Uterus (tissue), 4 donors: ENCODE results near the gene SPAG7. TPM values are rescaled to one million over a fixed set of nuclear protein-coding genes. Genes with fewer than 3 reads are reported as not detected.
"Not testable (repeated sequence)": the region's sequence is repeated elsewhere in the genome, so short reads cannot be mapped to it uniquely, and the experiment has no call there.

Experiments
- DNase-seq, 2 donors: peaks; one replicate each; pipeline ENCODE4 v3.0.0-alpha.2; 2019 to 2020
- H3K27ac ChIP-seq, 2 donors: fragments of 200-600 bp; sonication (generic); 1 replicate in 1 of 2; 2 replicates in 1 of 2; pipeline ENCODE4 v1.5.1; 2016 to 2018
- H3K27me3 ChIP-seq, 2 donors: fragments of 200-600 bp; sonication (generic); one replicate each; pipeline ENCODE4 v1.5.1; 2018 to 2019; ENCODE audit warnings: control low read depth in 1 of 2
- H3K36me3 ChIP-seq, 2 donors: fragments of 200-600 bp; sonication (generic); one replicate each; pipeline ENCODE4 v1.5.1; 2019; ENCODE audit warnings: control low read depth in 1 of 2
- H3K4me1 ChIP-seq, 2 donors: fragments of 200-600 bp; sonication (generic); one replicate each; pipeline ENCODE4 v1.5.1; 2018 to 2019; ENCODE audit warnings: control low read depth in 1 of 2
- H3K4me3 ChIP-seq, 2 donors: fragments of 200-600 bp; sonication (generic); 1 replicate in 1 of 2; 2 replicates in 1 of 2; pipeline ENCODE4 v1.5.1; 2018 to 2019; ENCODE audit warnings: mild to moderate bottlenecking in 1 of 2
- H3K9me3 ChIP-seq, 2 donors: fragments of 200-600 bp; sonication (generic); one replicate each; pipeline ENCODE4 v1.5.1; 2019; ENCODE audit warnings: control low read depth in 1 of 2
- POLR2A ChIP-seq, 2 donors: fragments of 450-650 bp; IDR thresholded peaks; one replicate each; pipeline ENCODE4 v1.6.1; 2016; ENCODE audit warnings: antibody characterized with exemption in 2 of 2, mild to moderate bottlenecking in 1 of 2, moderate library complexity in 1 of 2
- intact Hi-C: fragments of 100-400 bp; cut with DNase I; formaldehyde crosslinking; loops from one replicate; pipeline ENCODE4 v1.15.1; 2023; ENCODE audit warnings: low total_unique reads
- microRNA-seq: library from miRNA; unstranded; fragments of <30 nt; microRNA quantifications from one replicate; pipeline ENCODE4, GENCODE V29; 2016; ENCODE audit warnings: borderline microRNAs expressed, borderline replicate concordance
- small RNA-seq: library from RNA; depleted of rRNA; stranded (forward); fragments of <200 nt; gene quantifications from one replicate; pipeline ENCODE3, GENCODE V24; 2016
- total RNA-seq, 4 donors: library from RNA; depleted of rRNA in 3 of 4; stranded (reverse); fragments of >200 nt in 3 of 4; gene quantifications; one replicate each; pipeline versions ENCODE4 v1.1.0 to v1.2.4, GENCODE V29; 2014 to 2023
- TF ChIP-seq, protein P1 (sequence below), 4 experiments: fragments of 200-600 bp in 2 of 4; fragments of 450-650 bp in 2 of 4; sonication (generic) in 2 of 4; IDR thresholded peaks; one replicate each; pipeline ENCODE4 v1.5.1; 2016 to 2019; ENCODE audit warnings: antibody characterized with exemption in 4 of 4, mild to moderate bottlenecking in 2 of 4, moderate library complexity in 1 of 4
- donor health status: DM: yes; HTN: yes; CAD: no.

SPAG7 gene
- total RNA-seq, 4 donors from 2014 or later = 18.4 to 58.3 (median 34.0) TPM

DNA sequence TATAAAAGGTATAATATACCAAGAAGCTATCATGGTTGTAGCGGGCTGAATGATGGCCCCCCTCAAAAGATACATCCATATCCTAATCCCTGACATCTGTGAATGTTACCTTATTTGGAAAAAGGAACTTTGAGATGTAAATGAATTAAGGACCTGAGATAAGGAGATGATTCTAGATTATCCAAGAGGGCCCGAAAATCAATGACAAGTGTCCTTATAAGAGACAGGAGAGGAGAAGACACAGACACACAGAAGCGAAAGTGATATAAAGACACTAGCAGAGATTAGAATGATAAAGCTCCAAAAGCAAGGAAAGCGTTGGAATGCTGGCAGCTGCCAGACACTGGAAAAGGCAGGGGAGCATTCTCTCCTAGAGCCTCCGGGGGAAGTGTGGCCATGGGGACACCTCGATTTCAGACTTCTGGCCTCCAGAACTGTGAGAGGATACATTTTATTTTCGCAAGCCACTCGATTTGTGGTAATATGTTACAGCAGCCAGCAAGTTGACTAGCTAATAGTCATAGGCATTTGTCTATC, 48.0 kb downstream of the SPAG7 start:
- no peaks in the 10 kb centered on the region for H3K4me1 ChIP-seq
- H3K36me3 ChIP-seq = no peaks in the 10 kb centered on the region
- no peaks in the 10 kb centered on the region for H3K27me3 ChIP-seq
- no peak for DNase-seq
- no peak overlapping the region for H3K27ac ChIP-seq
- TF ChIP-seq, protein P1, sequence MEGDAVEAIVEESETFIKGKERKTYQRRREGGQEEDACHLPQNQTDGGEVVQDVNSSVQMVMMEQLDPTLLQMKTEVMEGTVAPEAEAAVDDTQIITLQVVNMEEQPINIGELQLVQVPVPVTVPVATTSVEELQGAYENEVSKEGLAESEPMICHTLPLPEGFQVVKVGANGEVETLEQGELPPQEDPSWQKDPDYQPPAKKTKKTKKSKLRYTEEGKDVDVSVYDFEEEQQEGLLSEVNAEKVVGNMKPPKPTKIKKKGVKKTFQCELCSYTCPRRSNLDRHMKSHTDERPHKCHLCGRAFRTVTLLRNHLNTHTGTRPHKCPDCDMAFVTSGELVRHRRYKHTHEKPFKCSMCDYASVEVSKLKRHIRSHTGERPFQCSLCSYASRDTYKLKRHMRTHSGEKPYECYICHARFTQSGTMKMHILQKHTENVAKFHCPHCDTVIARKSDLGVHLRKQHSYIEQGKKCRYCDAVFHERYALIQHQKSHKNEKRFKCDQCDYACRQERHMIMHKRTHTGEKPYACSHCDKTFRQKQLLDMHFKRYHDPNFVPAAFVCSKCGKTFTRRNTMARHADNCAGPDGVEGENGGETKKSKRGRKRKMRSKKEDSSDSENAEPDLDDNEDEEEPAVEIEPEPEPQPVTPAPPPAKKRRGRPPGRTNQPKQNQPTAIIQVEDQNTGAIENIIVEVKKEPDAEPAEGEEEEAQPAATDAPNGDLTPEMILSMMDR (IDR thresholded peaks at IDR 0.05) = no peak
- TF ChIP-seq POLR2A (IDR thresholded peaks at IDR 0.05) = no peak
- no peaks in the 10 kb centered on the region for H3K9me3 ChIP-seq
- no peak overlapping the region for H3K4me3 ChIP-seq
- intact Hi-C loops = loop anchor here (10.0 kb wide), 1 partner anchor 145 kb away; no protein-coding TSS in a partner anchor

DNA sequence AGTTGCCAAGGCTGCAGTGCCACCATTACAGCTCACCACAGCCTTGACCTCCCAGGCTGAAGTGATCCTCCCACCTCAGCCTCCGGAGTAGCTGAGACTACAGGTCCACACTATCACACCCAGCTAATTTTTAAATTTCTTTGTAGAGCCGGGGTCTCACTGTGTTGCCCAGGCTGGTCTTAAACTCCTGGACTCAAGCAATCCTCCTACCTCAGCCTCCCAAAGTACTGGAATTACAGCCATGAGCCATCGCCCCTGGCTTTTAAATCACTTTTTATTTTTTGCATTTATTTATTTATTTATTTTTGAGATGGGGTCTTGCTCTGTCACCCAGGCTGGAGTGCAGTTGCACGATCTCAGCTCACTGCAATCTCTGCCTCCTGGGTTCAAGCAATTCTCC, 53.1 kb downstream of the SPAG7 start:
- DNase-seq, H3K4me3 ChIP-seq, H3K36me3 ChIP-seq, H3K27me3 ChIP-seq, H3K4me1 ChIP-seq, H3K27ac ChIP-seq, H3K9me3 ChIP-seq: not testable (repeated sequence)
- intact Hi-C loops = loop anchor here (10.0 kb wide), 1 partner anchor 150 kb away; no protein-coding TSS in a partner anchor

DNA sequence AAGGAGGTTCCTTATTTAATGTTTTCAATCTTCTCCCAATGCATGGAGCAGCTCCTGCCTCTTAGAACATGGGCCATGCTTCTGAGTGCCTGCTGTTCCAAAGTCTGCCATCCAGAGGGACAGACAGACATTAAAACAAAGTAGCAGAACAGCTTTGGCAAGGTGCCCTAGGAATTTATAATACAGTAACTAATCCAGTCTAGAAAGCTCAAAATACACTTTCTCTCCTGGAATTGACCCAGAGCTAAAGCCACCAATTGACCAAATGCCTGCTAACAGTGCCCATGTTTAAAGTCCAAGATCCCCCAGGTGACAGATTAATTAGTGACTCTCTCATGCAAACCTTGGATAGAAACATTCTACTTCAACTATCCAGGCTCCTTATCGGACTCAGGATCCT, 53.6 kb downstream of the SPAG7 start:
- intact Hi-C loops = loop anchor here (10.0 kb wide), 1 partner anchor 151 kb away; no protein-coding TSS in a partner anchor
- H3K4me1 ChIP-seq = no peaks in the 10 kb centered on the region
- TF ChIP-seq, protein P1 (IDR thresholded peaks at IDR 0.05) = no peak
- no peak for TF ChIP-seq POLR2A (IDR thresholded peaks at IDR 0.05)
- no peak for DNase-seq
- H3K27me3 ChIP-seq = no peaks in the 10 kb centered on the region
- no peak overlapping the region for H3K4me3 ChIP-seq
- H3K9me3 ChIP-seq = no peaks in the 10 kb centered on the region
- no peak overlapping the region for H3K27ac ChIP-seq
- H3K36me3 ChIP-seq = no peaks in the 10 kb centered on the region

Small RNA genes within 50 kb of the gene (microRNA-seq; reads per million reads assigned to microRNA genes)
- gene MIR6864 (not detected), gene MIR6865 (not detected)

Small RNA genes within 50 kb of the gene (small RNA-seq; reads per million reads assigned to genes)
- gene MIR6864 (not detected), gene MIR6865 (not detected)

Other genes with a start within 250 kb of the SPAG7 start
- 100 to 1,000 TPM in 1 of 4 donors, 10 to 100 TPM in 2, 1 to 10 TPM in 1; 2.9 to 209 (median 14.0) TPM for gene MED11, start 236.4 kb downstream of the SPAG7 start, total RNA-seq
- gene ZMYND15, start 228.0 kb downstream of the SPAG7 start, total RNA-seq = under 1 TPM in 2 of 4 donors, not detected in 2; 0.58 to 0.69 TPM
- 1 to 10 TPM; 1.0 to 9.1 (median 7.1) TPM for gene CXCL16, start 227.9 kb downstream of the SPAG7 start, total RNA-seq
- gene TM4SF5, start 195.9 kb downstream of the SPAG7 start, total RNA-seq = not detected
- gene VMO1, start 181.5 kb downstream of the SPAG7 start, total RNA-seq = 1 to 10 TPM in 2 of 4 donors, not detected in 2; 1.3 to 2.2 TPM
- gene GLTPD2, start 178.9 kb downstream of the SPAG7 start, total RNA-seq = not detected
- 10 to 100 TPM; 64.9 to 99.7 (median 87.3) TPM for gene PSMB6, start 171.7 kb downstream of the SPAG7 start, total RNA-seq
- 10 to 100 TPM in 3 of 4 donors, 1 to 10 TPM in 1; 10.0 to 54.3 (median 25.1) TPM for gene PLD2, start 160.7 kb downstream of the SPAG7 start, total RNA-seq
- gene MINK1, start 134.5 kb downstream of the SPAG7 start, total RNA-seq = 10 to 100 TPM; 17.9 to 99.2 (median 27.9) TPM
- 1 to 10 TPM in 3 of 4 donors, not detected in 1; 2.9 to 6.6 (median 3.5) TPM for gene C17orf107, start 68.3 kb downstream of the SPAG7 start, total RNA-seq
- gene CHRNE, start 64.7 kb downstream of the SPAG7 start, total RNA-seq = under 1 TPM in 2 of 4 donors, not detected in 2; 0.79 to 0.83 TPM
- gene GP1BA, start 35.5 kb downstream of the SPAG7 start, total RNA-seq = not detected
- 10 to 100 TPM in 3 of 4 donors, 1 to 10 TPM in 1; 9.5 to 58.2 (median 42.9) TPM for gene SLC25A11, start 27.8 kb downstream of the SPAG7 start, total RNA-seq
- 100 to 1,000 TPM in 1 of 4 donors, 10 to 100 TPM in 3; 14.8 to 100 (median 53.1) TPM for gene RNF167, start 27.5 kb downstream of the SPAG7 start, total RNA-seq
- 100 to 1,000 TPM; 170 to 396 (median 304) TPM for gene PFN1, start 19.3 kb downstream of the SPAG7 start, total RNA-seq
- gene ENO3, start 16.7 kb downstream of the SPAG7 start, total RNA-seq = 1 to 10 TPM in 3 of 4 donors, not detected in 1; 2.8 to 3.7 (median 3.6) TPM
- 10 to 100 TPM in 3 of 4 donors, 1 to 10 TPM in 1; 7.3 to 80.8 (median 12.7) TPM for gene CAMTA2, start 19.9 kb upstream of the SPAG7 start, total RNA-seq
- 1 to 10 TPM in 1 of 4 donors, not detected in 3; 3.4 TPM for gene INCA1, start 29.7 kb upstream of the SPAG7 start, total RNA-seq
- 100 to 1,000 TPM in 1 of 4 donors, 10 to 100 TPM in 3; 22.9 to 140 (median 30.5) TPM for gene KIF1C, start 30.1 kb upstream of the SPAG7 start, total RNA-seq
- under 1 TPM in 1 of 4 donors, not detected in 3; 0.55 TPM for gene SLC52A1, start 67.6 kb upstream of the SPAG7 start, total RNA-seq
- gene ZFP3, start 110.7 kb upstream of the SPAG7 start, total RNA-seq = 1 to 10 TPM; 1.5 to 8.6 (median 5.3) TPM
- gene ZNF232, start 144.1 kb upstream of the SPAG7 start, total RNA-seq = 10 to 100 TPM in 1 of 4 donors, 1 to 10 TPM in 2, under 1 TPM in 1; 0.51 to 12.7 (median 6.1) TPM
- 1 to 10 TPM in 1 of 4 donors, under 1 TPM in 2, not detected in 1; 0.21 to 2.6 (median 0.97) TPM for gene USP6, start 148.2 kb upstream of the SPAG7 start, total RNA-seq
- gene ZNF594, start 224.1 kb upstream of the SPAG7 start, total RNA-seq = 10 to 100 TPM in 3 of 4 donors, 1 to 10 TPM in 1; 7.9 to 43.3 (median 14.3) TPM